HG03439 (cell line): ENCODE measurements around the gene BCL3.

Source experiments
- ATAC-seq: cut with Tn5 transposase; IDR thresholded peaks from one replicate; pipeline ENCODE4 v1.9.1; 2021; ENCODE audit warnings: mild to moderate bottlenecking, moderate library complexity; ENCODE audit not compliant: unreplicated experiment

The BCL3 gene

DNA sequence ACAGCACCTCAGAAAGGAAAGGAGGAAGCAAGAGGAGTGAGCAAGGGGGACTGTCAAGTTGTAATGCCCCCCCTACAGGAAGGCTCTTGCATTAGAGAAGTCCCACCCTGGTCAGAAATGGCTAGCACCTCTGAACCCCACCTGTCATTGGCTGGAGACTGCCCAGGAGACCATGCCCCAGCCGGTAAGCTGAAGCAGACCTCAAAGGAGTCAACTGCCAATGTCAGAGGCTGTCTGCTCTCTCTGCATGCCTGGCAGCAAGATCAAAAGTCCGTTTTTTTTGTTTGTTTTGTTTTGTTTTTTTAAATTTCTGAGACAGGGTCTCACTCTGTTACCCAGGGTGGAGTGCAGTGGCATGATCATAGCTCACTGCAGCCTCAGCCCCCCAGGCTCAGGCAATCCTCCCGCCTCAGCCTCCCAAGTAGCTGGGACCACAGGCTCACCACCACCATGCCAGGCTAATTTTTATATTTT is 8.1 kb upstream of the BCL3 start:
- ATAC-seq = no peak

GRCh38 chr19:44741258-44741731 is 7.2 kb upstream of the BCL3 start:
- ATAC-seq = no peak

GRCh38 chr19:44741841-44742329 is 6.6 kb upstream of the BCL3 start:
- no peak for ATAC-seq

DNA sequence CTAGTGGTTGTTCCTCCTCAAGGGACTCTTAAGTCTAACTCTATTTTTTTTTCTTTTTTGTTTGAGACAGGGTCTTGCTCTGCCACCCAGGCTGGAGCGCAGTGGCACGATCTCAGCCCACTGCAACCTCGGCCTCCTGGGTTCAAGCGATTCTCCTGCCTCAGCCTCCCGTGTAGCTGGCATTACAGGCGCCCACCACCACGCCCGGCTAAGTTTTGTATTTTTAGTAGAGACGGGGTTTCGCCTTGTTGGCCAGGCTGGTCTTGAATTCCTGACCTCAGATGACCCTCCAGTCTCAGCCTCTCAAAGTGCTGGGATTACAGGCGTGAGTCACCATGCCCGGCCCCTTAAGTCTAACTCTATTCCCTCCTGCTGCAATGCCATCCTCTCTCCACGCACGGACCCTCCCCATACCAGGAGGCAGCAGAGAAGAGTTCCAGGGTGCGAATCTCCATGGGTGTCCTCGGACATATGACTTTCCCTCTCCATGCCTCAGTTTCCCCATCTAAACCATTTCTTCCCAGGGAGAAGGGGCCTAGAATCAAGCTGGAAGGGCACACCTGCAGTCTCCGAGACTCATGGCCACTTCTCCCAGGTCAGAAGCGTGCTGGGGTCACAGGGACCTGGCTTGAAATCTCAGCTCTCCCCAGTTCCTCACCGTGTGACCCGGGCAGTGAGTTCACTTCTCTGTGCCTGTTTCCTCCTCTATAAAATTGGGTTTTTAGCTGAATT is 6.0 kb upstream of the BCL3 start:
- no peak for ATAC-seq

DNA sequence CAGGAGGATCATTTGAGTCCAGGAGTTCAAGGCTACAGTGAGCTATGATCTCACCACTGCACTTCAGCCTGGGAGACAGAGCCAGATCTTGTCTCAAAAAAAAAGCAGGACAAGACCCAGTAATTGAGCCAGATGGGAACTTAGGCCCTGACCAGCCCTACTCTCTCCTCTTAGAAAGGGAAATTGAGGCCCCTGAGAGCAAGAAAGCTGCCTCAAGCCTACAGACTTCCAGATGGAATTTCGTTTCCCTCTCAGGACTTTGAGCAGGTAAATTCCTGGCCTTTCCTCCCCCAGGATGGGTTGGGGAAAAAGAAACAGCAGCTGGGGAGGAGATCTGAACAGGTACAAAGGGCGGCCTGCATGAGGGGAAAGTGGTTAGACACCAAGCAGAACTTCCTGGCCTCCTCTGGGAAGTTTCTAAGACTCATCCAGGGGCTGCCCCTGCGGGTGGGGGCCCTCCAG is 3.6 kb upstream of the BCL3 start:
- ATAC-seq = no peak

GRCh38 chr19:44745341-44745831 is 3.1 kb upstream of the BCL3 start:
- no peak for ATAC-seq

DNA sequence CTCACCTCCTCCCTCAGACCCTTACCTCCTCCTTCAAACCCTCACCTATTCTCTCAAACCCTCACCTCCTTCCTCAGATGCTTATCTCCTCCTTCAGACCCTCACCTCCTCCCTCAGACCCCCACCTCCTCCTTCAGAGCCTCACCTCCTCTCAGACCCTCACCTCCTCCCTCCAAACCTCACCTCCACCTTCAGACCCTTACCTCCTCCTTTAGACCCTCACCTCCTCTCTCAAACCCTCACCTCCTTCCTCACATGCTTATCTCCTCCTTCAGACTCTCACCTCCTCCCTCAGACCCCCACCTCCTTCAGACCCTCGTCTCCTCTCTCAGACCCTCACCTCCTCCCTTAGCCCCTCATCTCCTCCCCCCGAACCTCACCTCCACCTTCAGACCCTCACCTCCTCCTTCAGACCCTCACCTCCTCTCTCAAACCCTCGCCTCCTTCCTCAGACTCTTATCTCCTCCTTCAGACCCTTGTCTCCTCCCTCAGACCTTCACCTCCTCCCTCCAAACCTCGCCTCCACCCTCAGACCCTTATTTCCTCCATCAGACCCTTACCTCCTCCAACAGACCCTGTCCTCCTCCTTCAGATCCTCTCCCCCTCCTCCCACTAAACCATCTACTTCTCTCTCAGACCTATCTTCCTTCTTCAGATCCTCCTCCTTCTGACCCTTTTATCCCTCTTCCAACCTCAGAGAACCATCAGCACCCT is 2.5 kb upstream of the BCL3 start:
- ATAC-seq = no peak

GRCh38 chr19:44746616-44746945 is 1.9 kb upstream of the BCL3 start:
- no peak for ATAC-seq

DNA sequence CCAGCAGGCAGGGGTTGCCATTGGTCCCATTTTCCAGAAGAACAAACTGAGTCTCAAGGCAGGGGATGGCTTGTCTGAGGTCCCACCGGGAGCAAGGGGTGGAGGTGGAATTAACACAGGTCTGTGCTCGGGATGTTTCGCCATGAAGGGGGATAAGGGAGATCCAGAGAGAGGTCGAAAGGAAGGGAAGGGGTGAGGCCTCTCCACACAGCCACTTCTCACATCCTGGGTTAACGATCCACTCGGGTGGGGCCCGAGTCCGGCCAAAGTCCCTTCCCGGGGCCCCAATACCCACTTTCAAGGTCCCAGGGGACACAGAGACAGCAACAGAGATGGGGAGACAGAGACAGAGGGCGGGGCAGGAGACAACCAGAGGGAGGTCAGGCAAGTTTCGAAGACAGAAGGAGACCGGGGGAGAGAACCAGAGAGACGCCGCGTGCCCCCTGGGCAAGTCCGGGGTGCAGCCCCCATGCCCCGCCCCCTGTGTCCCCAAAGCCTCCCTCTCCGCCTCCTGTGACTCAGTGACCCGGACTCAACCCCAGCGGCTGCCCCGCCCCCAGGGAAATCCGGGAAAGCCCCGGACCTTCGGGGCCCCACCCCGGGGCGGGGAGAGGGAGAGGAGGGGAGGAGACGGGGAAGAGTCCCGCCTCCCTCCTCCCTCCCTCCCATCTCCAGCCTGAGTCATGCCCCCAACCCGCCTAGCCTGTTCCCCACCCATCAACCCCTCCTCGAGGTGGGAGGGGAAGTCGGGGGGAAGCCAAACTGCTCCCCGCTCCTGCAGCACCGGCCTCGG is 1.4 kb upstream of the BCL3 start:
- no peak for ATAC-seq

GRCh38 chr19:44747739-44748425 is 626 bp upstream of the BCL3 start:
- ATAC-seq = no peak

DNA sequence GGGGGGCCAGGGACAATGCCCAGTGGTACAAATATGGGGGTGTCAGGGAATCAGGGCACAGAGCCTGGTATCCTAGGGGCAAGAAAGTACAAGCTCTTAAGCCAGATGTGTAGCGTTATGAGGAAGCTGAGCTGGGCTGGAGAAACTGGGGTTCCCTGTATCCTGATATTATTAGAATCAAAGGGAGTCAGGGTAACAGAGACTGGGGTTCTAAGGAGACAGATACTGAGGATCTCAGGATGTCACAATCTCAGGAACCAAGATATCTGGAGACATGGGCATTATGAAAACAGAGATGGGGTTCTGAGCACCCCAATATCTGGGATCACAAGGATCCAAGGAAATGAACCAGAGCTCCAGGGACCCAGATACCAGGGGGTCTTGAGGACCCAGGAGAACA is 784 bp downstream of the BCL3 start:
- ATAC-seq = no peak

- ATAC-seq = no peak
These were observed 1.5 kb downstream of the BCL3 start for GRCh38 chr19:44749994-44750393.

GRCh38 chr19:44752123-44752815 is 3.8 kb downstream of the BCL3 start:
- ATAC-seq = no peak

GRCh38 chr19:44752816-44753625 is 4.5 kb downstream of the BCL3 start:
- peak; percentile 57 for ATAC-seq

GRCh38 chr19:44753626-44753931 is 5.1 kb downstream of the BCL3 start:
- ATAC-seq = no peak

DNA sequence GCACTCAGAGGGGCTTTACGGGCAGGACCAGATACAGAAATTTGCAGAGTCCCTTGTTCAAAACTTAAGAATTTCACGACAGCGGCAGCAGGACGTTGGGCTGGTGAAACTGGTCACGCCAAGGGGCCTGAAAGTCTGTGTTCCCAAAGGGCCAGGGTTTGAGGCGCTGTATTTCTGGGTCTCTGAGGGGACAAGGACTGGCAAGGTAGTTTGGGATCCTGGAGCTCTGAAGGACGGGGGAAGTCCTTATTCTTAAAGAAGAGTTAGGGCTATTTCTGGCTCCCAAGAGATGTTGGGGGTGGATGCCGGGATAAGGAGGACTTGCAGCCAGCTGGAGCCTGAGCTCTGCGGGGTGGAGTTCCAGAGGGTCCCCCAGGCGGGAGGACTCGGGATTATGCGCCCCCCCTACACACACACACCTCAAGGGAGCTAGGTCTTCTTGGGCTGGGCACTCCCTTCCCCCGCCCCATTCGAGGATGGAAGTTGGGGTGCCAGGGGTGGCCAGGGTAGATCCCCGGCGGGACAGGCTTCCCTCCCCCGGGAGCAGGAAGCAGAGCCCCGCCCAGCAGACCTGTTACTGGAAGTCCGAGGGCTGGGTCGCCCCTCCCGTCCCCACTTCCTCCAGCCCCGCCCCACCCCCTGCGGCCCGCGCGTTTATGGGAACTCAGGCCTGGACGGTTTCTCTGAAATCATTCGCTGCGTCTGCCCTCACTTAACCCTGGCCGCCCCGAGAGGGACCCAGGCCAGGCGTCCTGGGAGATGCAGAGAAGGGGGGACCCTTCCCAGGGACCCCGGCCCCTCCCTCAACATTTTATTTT is 5.6 kb downstream of the BCL3 start:
- no peak for ATAC-seq

DNA sequence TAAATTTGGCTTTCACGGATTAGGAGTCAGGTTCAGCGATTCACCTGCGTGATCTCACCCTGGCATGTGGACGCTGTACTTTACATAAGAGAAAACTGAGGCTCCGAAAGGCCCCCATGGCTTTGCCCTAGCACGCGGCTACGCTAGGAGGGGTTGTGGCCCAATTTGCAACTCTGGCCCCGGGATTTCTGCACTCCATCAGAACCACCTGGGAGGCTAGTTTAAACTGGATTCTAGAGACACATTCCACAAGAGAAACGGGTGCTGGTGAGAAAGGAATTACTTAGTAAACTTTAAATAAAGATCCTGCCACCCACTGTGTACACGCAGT is 6.2 kb downstream of the BCL3 start:
- no peak for ATAC-seq

DNA sequence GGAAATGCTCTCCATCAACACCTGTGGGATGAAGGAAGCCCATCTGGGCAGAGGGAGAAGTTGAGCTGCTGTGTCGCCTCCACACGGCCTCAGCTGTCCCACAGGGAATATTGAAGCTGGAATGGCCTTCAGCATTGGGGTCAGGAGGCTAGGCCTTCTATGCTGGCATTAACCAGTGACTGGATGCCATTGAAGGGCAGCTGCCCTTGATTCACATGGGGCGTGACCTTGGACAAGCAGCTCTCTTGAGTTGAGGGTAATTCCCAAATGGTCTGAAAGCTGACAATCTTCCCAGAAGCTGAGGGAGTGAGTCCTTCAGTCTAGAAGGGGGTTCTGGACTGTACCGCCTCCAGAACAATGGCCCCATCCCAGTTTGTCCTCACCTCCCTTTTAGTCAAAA is 6.7 kb downstream of the BCL3 start:
- ATAC-seq = no peak

DNA sequence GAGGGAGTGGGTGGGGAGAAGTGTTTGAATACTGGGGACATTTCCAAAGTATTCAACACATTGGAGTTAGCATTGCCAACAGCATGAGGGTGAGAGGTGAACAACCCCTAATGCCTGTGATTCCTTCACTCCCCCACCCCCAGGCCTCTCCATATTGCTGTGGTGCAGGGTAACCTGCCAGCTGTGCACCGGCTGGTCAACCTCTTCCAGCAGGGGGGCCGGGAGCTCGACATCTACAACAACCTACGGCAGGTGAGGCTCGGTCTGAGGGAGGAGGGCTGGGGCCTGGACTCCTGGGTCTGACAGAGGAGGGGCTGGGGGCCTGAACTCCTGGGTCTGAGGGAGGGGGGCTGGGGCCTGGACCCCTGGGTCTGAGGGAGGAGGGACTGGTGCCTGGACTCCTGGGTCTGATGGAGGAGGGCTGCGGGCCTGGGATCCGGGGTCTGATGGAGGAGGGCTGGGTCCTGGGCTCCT is 7.6 kb downstream of the BCL3 start:
- ATAC-seq = no peak
